ENCODE measurements around the gene KIRREL3.

The KIRREL3 gene

DNA sequence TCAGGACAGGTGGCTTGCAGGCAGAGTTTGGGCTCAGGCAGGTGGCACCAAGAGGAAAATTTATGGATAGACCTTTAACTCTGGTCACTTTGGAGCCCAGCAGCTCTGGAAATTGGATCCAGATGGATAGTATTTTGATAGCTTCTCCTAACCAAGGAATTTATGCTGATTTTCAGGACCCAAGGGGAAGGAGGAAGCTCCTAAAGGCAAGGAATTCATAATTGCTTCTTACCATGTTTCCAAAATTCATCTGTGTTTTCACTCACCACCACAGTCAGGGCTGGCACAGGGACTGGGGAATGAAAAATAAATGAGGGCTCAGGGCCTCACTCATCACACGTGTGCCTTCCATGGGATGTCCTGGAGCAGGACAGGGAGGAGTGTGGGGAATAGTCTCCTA, 327.3 kb downstream of the KIRREL3 start:
- no peaks in the 10 kb centered on the region for H3K9me3 ChIP-seq (ENCODE audit: control insufficient read depth in 1 of 2, low read length in 2 of 2)
- no peaks in the 10 kb centered on the region for H3K27me3 ChIP-seq (ENCODE audit: low read depth, low read length)
- H3K4me3 ChIP-seq (ENCODE audit: low read depth in 1 of 2, low read length in 2 of 2): no peak overlapping the region

DNA sequence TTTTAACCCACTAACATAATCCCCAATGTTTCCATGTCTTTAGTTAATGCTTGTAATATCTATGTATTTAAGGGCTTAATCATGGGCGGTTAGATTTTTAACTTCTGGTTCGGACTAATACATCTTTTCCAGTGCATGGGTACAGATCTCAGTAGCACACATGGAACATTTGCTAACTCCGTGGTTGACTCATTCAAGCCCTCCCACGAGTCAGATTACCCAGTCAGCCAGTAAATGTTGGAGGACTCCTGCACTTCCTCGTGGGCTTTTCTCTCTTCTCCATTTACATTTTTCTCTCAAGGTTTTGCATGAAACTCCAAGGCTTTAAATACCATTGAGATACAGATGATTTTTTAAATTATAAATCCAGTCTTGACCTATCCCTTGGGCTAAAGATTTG, 331.2 kb downstream of the KIRREL3 start:
- H3K27me3 ChIP-seq (ENCODE audit: low read depth, low read length): no peaks in the 10 kb centered on the region
- no peak overlapping the region for H3K27ac ChIP-seq (ENCODE audit: low read length)
- H3K4me3 ChIP-seq (ENCODE audit: low read depth in 1 of 2, low read length in 2 of 2): no peak overlapping the region
- no peaks in the 10 kb centered on the region for H3K9me3 ChIP-seq (ENCODE audit: control insufficient read depth in 1 of 2, low read length in 2 of 2)
- no peaks in the 10 kb centered on the region for H3K4me1 ChIP-seq (ENCODE audit: control insufficient read depth in 1 of 2, insufficient read depth in 2 of 2, low read length in 2 of 2)
- no peaks in the 10 kb centered on the region for H3K36me3 ChIP-seq (ENCODE audit: control insufficient read depth in 1 of 2, insufficient read depth in 2 of 2, low read length in 2 of 2)

More for the DNA sequence above, 327.3 kb downstream of the KIRREL3 start:
- Histone ChIP-seq H3K4me1 (ENCODE audit: control insufficient read depth in 1 of 2, insufficient read depth in 2 of 2, low read length in 2 of 2) (no peaks in the 10 kb centered on the region), H3K36me3 (ENCODE audit: control insufficient read depth in 1 of 2, insufficient read depth in 2 of 2, low read length in 2 of 2) (no peaks in the 10 kb centered on the region), H3K27ac (ENCODE audit: low read length) (no peak overlapping the region)

DNA sequence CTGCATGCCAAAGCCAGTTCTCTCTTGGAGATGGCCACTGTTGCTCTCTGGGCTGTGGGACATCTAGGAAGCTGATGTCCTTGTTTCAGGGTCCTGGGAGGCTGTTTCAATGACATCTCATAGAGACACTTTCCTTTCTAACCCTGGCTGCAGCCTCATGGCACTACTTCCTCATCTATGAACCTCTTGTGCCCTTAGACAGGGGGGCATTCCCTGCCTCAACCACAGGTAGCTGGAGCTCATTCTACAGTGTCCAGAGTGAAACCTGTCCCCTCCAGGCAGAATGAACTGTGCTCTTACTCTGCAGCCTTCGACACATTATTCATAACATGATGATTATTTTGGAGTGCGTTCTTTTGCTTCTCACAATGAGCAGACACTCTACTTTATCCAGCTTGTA, 335.9 kb downstream of the KIRREL3 start:
- Histone ChIP-seq H3K4me1 (ENCODE audit: control insufficient read depth in 1 of 2, insufficient read depth in 2 of 2, low read length in 2 of 2) (no peaks in the 10 kb centered on the region), H3K27me3 (ENCODE audit: low read depth, low read length) (no peaks in the 10 kb centered on the region), H3K4me3 (ENCODE audit: low read depth in 1 of 2, low read length in 2 of 2) (no peak overlapping the region), H3K36me3 (ENCODE audit: control insufficient read depth in 1 of 2, insufficient read depth in 2 of 2, low read length in 2 of 2) (no peaks in the 10 kb centered on the region), H3K9me3 (ENCODE audit: control insufficient read depth in 1 of 2, low read length in 2 of 2) (no peaks in the 10 kb centered on the region), H3K27ac (ENCODE audit: low read length) (no peak overlapping the region)

DNA sequence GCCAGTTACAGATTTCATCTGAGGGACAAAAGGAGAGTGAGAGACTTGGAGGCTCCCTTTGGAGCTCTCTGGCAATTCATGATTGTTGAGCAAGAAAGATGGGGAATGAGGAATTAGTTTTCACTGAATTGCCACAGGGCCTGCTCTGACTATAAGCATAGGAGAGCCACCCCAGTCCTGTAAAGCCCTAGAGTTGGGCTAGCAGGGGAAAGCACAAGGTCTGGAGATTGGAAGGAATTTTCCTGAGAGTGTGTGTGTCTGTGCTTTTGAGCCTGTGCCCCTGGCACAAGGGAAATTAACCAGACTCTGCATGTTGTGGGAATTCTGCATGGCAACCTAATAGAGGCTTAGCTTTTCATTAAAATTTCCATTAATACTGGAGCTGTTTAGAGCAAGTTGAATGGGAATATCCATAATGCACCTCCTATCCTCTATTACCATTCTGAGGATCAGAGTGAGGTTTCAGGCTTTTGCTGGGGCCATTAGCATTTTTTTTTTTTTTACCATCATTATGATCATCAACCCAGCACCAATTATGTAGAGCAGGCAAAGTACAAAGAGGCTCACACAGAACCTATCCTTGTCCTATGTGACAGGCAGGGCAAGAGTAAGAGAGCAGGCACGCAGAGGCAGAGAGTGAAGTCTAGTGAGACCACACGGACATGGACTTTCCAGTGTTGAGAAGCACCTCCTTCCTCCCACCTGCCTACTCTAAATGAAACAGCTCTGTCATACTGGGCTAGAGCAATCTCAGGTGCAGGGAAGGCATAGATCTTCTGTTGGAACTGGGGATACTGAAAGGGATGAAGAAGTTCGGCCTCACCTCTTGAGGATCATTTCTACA, 336.6 kb downstream of the KIRREL3 start:
- Histone ChIP-seq H3K9me3 (ENCODE audit: control insufficient read depth in 1 of 2, low read length in 2 of 2) (no peaks in the 10 kb centered on the region), H3K4me3 (ENCODE audit: low read depth in 1 of 2, low read length in 2 of 2) (no peak overlapping the region), H3K27me3 (ENCODE audit: low read depth, low read length) (no peaks in the 10 kb centered on the region), H3K36me3 (ENCODE audit: control insufficient read depth in 1 of 2, insufficient read depth in 2 of 2, low read length in 2 of 2) (no peaks in the 10 kb centered on the region), H3K27ac (ENCODE audit: low read length) (no peak overlapping the region), H3K4me1 (ENCODE audit: control insufficient read depth in 1 of 2, insufficient read depth in 2 of 2, low read length in 2 of 2) (no peaks in the 10 kb centered on the region)

DNA sequence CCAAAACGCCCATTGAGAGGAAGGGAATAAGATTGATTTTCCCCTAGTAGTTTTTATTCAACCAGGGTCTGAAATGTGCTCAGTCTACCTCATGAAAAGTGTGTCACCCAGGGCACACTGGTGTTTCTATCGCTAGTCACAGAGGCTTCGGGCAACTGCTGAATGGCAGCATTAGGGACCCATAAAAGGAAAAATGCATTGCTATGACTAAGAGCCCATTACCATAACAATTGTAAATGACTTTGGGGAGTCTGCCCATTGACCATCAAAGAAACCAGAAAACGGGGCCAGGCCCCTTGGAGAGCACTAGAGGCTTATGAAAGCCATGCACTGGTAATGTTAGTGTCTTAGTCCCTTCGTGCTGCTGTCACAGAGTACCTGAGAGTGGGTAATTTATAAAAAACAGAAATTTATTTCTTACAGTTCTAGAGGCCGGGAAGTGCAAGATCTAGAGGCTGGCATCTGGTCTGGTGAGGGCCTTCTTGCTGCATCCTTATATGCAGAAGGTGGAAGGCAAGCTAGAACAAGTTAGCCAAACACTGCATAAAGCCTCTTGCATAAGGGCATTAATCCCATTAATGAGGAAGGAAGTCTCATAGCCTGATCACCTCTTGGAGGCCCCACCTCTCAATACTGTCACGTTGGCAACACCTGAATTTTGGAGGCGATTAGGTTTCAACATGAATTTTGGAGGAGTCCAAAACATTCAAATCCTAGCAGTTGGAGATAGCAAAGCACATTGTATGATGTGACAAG, 338.4 kb downstream of the KIRREL3 start:
- no peaks in the 10 kb centered on the region for H3K4me1 ChIP-seq (ENCODE audit: control insufficient read depth in 1 of 2, insufficient read depth in 2 of 2, low read length in 2 of 2)
- H3K27ac ChIP-seq (ENCODE audit: low read length): no peak overlapping the region
- H3K27me3 ChIP-seq (ENCODE audit: low read depth, low read length): no peaks in the 10 kb centered on the region
- H3K9me3 ChIP-seq (ENCODE audit: control insufficient read depth in 1 of 2, low read length in 2 of 2): no peaks in the 10 kb centered on the region
- no peak overlapping the region for H3K4me3 ChIP-seq (ENCODE audit: low read depth in 1 of 2, low read length in 2 of 2)
- H3K36me3 ChIP-seq (ENCODE audit: control insufficient read depth in 1 of 2, insufficient read depth in 2 of 2, low read length in 2 of 2): no peaks in the 10 kb centered on the region

DNA sequence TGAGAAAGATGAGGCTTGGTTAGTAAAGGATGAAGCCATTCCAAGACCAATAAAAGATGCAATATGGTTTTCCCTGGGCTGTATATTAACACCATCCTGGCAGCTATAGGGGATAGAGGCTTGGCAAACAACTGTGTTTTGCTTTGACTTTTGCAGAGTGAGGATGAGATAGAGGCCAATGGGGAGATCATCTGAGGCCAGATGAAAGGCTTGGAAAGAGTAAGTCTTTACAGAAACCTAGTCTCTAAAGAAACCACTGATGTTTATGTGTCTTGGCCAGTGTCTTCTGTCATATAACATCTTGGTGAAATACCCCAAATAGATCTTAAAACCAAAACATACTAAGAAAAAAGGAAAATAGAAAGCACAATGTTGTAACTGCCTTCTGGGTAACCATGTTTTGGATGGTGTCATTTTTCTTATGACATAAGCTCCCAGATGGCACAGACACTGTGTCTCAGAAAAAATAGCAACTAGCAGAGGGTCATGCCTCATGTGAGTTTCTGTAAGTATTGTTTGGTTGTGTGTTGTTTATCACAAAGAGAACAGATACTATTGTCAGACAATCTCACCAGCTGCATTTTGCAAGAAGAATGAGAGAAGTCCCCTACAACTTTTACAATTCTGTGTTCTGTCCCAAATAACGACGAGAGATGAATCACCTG, 339.7 kb downstream of the KIRREL3 start:
- H3K27me3 ChIP-seq (ENCODE audit: low read depth, low read length): no peaks in the 10 kb centered on the region
- H3K27ac ChIP-seq (ENCODE audit: low read length): no peak overlapping the region
- no peaks in the 10 kb centered on the region for H3K4me1 ChIP-seq (ENCODE audit: control insufficient read depth in 1 of 2, insufficient read depth in 2 of 2, low read length in 2 of 2)
- no peaks in the 10 kb centered on the region for H3K9me3 ChIP-seq (ENCODE audit: control insufficient read depth in 1 of 2, low read length in 2 of 2)
- H3K4me3 ChIP-seq (ENCODE audit: low read depth in 1 of 2, low read length in 2 of 2): no peak overlapping the region
- no peaks in the 10 kb centered on the region for H3K36me3 ChIP-seq (ENCODE audit: control insufficient read depth in 1 of 2, insufficient read depth in 2 of 2, low read length in 2 of 2)

DNA sequence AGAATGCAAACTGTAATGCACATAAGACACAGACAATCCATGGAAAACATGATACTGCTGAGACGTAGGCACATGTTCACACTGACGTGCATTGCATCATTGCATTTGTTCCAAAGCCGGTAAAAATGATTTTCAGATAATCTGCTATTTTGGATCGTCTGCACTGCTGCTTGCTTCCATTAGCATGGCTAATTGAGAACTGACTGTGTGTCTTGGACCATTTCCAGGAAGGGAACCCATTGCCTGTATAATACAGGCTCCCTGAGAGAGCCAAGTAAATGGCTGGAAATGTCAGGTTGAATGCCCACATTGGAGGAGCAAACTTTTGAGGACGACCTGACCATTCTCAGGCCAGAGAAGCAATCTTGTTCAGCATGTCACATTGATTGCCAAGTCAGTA, 340.2 kb downstream of the KIRREL3 start:
- H3K4me1 ChIP-seq (ENCODE audit: control insufficient read depth in 1 of 2, insufficient read depth in 2 of 2, low read length in 2 of 2): no peaks in the 10 kb centered on the region
- H3K9me3 ChIP-seq (ENCODE audit: control insufficient read depth in 1 of 2, low read length in 2 of 2): no peaks in the 10 kb centered on the region
- H3K27ac ChIP-seq (ENCODE audit: low read length): no peak overlapping the region
- no peaks in the 10 kb centered on the region for H3K27me3 ChIP-seq (ENCODE audit: low read depth, low read length)
- no peak overlapping the region for H3K4me3 ChIP-seq (ENCODE audit: low read depth in 1 of 2, low read length in 2 of 2)
- no peaks in the 10 kb centered on the region for H3K36me3 ChIP-seq (ENCODE audit: control insufficient read depth in 1 of 2, insufficient read depth in 2 of 2, low read length in 2 of 2)

DNA sequence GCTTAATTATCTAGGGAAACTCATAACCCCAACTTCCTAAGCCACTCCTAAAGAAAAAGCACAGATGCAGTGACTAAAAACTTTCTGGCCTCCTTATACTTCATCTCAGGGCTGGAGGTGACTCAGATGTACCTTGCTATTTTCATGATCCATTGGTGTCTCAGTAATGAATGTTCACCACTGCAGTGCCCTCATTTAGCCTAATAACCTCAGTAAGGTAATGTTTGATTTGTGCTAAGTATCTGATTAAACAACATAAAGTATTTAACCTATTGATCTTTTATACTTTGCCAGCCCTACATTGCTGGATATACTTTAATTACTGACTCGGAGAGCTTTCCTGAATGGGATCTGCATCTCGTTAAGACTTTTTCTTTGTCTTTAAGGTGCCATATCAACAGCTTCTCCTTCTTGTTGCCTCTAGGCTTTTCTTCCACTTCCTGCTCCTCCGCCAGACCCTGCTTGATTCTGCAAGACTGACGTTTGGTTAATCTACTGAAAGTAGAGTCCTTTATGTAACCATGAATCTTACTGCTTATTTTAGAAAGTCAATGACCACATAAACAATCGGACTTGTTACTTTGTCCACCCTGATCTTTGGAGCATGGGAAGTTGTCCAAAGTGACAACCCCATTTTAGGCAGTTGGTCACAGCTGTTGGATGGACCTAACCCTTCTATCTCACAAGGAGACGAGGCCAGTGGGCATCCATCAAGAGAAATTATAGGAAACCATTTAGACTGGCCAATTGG, 342.1 kb downstream of the KIRREL3 start:
- Histone ChIP-seq H3K27ac (ENCODE audit: low read length) (no peak overlapping the region), H3K27me3 (ENCODE audit: low read depth, low read length) (no peaks in the 10 kb centered on the region), H3K9me3 (ENCODE audit: control insufficient read depth in 1 of 2, low read length in 2 of 2) (no peaks in the 10 kb centered on the region), H3K4me3 (ENCODE audit: low read depth in 1 of 2, low read length in 2 of 2) (no peak overlapping the region), H3K4me1 (ENCODE audit: control insufficient read depth in 1 of 2, insufficient read depth in 2 of 2, low read length in 2 of 2) (no peaks in the 10 kb centered on the region), H3K36me3 (ENCODE audit: control insufficient read depth in 1 of 2, insufficient read depth in 2 of 2, low read length in 2 of 2) (no peaks in the 10 kb centered on the region)

DNA sequence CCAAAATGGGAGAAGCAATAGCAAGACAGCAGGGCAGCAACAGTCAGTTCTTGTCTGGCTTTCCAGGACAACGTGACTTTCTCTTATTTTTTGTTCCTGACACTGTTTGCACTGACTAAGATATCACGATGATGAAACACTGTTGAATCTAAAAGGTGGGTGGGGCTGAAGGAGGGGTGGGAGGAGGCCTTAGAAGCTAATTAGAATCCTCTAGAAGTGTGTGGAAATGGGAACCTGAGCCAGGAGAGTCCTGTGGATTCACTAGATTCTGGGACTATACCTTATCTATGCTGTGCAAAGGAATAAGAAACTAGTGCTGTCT, 344.8 kb downstream of the KIRREL3 start:
- H3K4me1 ChIP-seq (ENCODE audit: control insufficient read depth in 1 of 2, insufficient read depth in 2 of 2, low read length in 2 of 2): no peaks in the 10 kb centered on the region

DNA sequence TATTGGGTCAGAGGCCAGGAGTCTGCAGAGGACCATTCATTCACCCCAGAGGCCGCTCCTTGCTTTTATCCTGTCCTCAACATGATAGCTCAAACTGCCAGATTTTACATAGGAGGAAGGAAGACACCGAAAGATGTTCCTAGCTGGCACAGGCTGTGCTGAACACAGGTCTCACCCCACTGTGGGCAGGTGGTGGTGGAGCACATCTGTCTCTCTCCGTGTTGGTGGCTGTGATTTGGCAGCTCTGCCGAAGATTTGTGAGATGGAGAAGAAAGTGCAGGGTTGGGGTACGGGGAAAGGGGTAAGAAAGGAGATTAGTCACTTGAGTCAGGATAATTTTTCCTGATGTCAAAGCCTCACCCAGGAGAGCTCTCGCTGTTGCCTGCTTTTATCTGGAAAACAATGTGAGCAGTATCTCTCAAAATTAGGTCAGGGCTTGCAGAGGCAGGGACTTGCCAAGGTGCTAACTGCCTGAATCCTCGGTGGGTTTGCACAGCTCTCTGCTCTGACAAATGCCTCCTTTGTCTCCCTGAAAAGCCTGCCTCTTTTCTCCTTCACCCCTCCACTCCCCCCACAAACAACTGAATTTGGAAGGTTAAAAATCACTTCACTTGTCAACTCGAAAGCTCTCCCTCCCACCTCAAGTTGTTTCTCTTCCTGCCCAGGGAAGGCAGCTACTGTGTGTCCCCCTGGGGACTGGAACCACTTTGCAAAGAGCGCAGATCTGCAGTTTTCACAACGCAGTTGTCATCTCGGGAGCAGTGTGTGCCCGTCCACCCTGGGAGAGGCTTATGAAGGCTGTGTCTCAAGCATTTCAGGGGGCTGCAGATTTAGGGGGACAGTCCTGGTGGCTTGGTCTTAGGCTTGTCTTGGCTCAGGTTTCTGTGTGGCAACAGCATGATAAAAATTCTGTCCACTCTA, 345.4 kb downstream of the KIRREL3 start:
- Histone ChIP-seq H3K36me3 (ENCODE audit: control insufficient read depth in 1 of 2, insufficient read depth in 2 of 2, low read length in 2 of 2) (no peaks in the 10 kb centered on the region), H3K4me1 (ENCODE audit: control insufficient read depth in 1 of 2, insufficient read depth in 2 of 2, low read length in 2 of 2) (no peaks in the 10 kb centered on the region), H3K27me3 (ENCODE audit: low read depth, low read length) (no peaks in the 10 kb centered on the region), H3K4me3 (ENCODE audit: low read depth in 1 of 2, low read length in 2 of 2) (no peak overlapping the region), H3K27ac (ENCODE audit: low read length) (no peak overlapping the region), H3K9me3 (ENCODE audit: control insufficient read depth in 1 of 2, low read length in 2 of 2) (no peaks in the 10 kb centered on the region)

More for the DNA sequence above, 344.8 kb downstream of the KIRREL3 start:
- Histone ChIP-seq H3K27me3 (ENCODE audit: low read depth, low read length) (no peaks in the 10 kb centered on the region), H3K27ac (ENCODE audit: low read length) (no peak overlapping the region), H3K36me3 (ENCODE audit: control insufficient read depth in 1 of 2, insufficient read depth in 2 of 2, low read length in 2 of 2) (no peaks in the 10 kb centered on the region), H3K4me3 (ENCODE audit: low read depth in 1 of 2, low read length in 2 of 2) (no peak overlapping the region), H3K9me3 (ENCODE audit: control insufficient read depth in 1 of 2, low read length in 2 of 2) (no peaks in the 10 kb centered on the region)

All from muscle layer of duodenum (tissue), 2 donors.